GM18858 (cell line): Measurements from ENCODE around the gene RAVER2.
"Not testable (repeated sequence)": the region's sequence is repeated elsewhere in the genome, so short reads cannot be mapped to it uniquely, and the experiment has no call there.

Experiments
- ATAC-seq: cut with Tn5 transposase; IDR thresholded peaks from one replicate; pipeline ENCODE4 v1.9.1; 2021; ENCODE audit not compliant: unreplicated experiment

Gene RAVER2, protein sequence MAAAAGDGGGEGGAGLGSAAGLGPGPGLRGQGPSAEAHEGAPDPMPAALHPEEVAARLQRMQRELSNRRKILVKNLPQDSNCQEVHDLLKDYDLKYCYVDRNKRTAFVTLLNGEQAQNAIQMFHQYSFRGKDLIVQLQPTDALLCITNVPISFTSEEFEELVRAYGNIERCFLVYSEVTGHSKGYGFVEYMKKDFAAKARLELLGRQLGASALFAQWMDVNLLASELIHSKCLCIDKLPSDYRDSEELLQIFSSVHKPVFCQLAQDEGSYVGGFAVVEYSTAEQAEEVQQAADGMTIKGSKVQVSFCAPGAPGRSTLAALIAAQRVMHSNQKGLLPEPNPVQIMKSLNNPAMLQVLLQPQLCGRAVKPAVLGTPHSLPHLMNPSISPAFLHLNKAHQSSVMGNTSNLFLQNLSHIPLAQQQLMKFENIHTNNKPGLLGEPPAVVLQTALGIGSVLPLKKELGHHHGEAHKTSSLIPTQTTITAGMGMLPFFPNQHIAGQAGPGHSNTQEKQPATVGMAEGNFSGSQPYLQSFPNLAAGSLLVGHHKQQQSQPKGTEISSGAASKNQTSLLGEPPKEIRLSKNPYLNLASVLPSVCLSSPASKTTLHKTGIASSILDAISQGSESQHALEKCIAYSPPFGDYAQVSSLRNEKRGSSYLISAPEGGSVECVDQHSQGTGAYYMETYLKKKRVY

GRCh38 chr1:64744492-64745180 is at the start of gene RAVER2:
RAVER2 (plus strand) TSS chr1:64745075; CDS start chr1:64745173, 98 bp downstream.
- ATAC-seq, result peak; percentile 47

- no peak for ATAC-seq
These were observed 48.0 kb upstream of the RAVER2 start for GRCh38 chr1:64696879-64697278.

DNA sequence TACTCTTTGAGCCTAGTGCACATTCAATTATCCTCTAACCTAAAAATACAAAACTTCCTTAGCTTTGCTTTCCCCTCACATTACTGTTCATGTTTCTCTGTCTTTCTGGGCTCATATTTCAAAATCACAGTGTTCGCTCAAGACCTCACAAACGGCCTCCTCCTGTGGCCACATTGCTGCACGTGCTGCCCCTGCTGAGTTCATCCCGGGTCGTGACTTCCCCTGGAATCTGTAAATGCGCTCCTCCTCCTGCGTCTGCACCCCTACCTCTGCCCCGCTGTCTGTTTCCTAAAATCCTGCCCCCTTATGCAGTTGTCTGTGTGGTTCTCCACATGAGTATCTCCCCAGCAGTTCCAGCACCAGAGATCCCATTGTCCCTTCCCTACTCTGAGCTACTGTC is 45.5 kb upstream of the RAVER2 start:
- ATAC-seq, result no peak

- ATAC-seq, result no peak
These were observed 43.8 kb upstream of the RAVER2 start for GRCh38 chr1:64701071-64701470.

DNA sequence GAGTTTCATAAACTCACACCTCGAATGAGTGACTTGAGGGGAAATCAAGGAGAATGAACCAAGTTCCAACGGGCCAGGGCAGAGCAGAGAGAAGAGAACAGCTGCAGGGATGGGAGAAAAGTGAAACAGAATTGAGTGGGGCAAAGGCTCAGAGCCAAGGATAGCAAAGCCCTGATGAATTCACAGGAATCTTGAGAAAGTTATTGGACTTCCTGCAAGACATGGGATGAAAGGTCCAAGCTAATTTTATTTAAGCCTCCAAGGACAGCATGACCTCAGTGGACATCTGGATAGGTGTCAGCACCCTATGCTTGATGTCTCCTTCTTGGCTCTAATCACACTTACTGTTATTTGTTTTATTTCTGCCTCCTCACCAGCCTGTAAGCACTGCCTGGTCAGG is 43.0 kb upstream of the RAVER2 start:
- ATAC-seq, result no peak

DNA sequence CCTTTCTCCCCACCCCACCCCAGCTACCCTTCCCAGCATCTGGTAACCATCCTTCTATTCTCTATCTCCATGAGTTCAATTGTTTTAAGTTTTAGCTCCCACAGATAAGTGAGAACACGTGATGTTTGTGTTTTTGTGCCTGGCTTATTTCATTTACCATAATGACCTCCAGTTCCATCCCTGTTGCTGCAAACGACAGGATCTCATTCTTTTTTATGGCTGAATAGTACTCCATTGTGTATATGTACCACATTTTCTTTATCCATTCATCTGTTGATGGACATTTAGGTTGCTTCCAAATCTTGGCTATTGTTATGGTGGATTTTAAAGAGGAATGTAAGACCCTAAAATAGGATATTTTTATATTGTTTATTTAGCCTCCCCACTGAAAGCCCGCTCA is 42.2 kb upstream of the RAVER2 start:
- ATAC-seq, result not testable (repeated sequence)

DNA sequence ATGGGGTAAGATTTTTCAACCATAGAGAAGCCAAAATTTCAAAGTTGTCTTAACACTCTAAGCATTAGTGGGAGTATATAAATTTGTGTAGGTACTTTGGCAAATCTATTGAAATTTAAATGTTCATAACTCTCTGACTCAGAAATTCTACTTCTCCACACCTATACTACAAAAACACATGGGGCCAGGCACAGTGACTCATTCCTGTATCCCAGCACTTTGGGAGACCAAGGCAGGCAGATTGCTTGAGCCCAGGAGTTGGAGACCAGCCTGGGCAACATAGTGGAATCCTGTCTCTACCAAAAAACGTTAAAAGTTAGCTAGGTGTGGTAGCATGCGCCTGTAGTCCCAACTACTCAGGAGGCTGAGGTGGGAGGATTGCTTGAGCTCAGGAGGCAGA is 41.3 kb upstream of the RAVER2 start:
- ATAC-seq, result no peak

DNA sequence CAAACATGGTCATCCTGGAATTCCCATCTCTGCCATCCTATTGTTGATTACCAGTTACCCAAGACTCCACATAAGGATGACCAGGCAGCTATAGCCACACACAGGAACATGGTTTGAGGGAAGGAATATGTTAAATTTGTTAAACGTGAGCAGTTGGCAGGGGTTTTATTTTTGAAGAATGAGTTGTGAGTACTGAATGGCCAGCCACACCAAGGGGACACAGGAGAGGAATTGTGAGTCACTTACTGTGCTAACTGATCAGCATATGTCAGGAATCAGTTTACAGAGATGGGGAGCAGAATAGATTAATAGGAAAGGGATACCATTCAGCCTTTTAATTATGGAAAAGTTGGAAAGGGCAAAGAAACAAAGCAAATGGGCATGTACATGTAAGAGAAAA is 39.3 kb upstream of the RAVER2 start:
- no peak for ATAC-seq

DNA sequence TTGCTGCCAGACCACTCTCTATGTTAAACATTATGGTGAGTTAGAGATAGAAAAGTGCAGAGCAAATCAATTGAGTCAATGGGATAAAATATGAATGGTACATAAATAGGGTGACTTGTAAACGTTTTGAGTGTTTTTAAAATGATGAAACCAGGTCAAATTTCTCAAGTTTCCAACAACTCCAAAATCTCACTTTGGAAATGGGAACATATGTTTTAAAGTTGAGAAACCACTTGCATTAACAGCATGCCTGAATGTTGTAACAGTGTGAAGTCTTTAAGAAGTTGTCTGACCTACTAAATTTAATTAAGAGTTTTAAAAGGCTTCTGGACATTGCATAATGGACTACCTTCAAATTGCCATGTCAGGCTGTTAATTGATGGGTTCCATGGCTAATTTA is 33.6 kb upstream of the RAVER2 start:
- no peak for ATAC-seq

GRCh38 chr1:64712049-64712448 is 32.8 kb upstream of the RAVER2 start:
- no peak for ATAC-seq

- no peak for ATAC-seq
These were observed 29.7 kb upstream of the RAVER2 start for GRCh38 chr1:64715186-64715585.

DNA sequence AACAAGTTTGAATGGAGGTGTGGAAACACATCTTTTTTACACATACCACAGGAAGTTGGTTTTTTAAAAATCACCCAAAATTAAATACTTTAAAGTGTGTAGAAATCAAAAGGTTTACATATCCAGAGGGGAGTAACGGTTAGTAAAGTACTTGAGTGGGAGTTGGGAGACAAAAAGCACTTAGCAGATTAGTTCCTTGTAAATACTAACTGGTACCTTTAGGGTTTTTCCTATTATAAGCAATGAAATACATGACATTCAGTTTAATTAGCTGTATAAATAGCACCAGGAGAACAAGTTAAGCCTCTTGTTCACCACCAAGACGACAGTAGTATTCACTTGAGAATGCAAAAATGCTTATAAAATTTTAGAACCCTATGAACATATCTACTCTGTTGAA is 23.7 kb upstream of the RAVER2 start:
- ATAC-seq, result no peak

DNA sequence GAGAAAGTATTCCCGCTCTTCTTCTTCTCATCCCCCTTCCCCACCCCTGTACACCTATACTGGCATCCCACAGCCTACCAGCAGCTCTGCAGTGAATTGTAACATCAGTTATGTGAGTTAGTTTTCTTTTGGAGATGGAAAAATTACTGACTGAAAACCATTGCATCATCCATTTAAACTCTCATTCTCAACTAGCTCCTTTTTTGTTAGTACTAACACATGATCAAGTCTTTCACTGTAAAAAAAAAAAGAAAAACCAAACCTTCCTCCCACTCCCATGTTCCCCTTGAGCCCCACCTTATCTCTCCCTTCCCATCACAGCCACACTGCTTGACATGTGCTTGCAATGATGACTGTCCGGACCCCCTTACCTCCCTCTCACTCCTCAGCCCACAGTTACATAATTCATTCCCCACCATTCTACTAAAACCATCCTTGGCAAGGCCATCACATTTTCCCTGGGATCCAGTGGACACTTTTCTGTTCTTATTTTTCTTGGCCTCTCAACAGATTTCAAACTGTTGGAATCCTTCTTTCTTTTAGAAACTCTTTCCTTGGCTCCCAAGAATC is 23.2 kb upstream of the RAVER2 start:
- ATAC-seq, result no peak

DNA sequence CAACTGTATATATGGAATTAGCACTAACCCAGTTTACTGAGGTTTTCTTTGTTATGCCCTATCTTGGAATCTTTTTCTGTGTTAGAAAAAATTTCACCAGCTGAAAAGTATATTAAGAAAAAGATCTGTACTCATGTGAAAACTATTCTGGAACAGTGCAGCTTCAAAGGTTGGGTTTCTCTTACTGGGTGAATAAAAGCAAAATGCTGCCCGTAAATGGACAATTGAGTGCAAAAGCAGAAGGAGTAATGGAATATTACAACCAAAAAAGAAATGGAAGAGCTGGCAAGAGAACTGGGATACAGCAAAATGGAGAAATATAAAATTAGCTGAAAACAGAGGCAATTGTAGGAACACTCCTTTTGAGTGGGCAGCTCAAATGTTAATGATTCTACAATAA is 17.0 kb upstream of the RAVER2 start:
- ATAC-seq, result no peak

DNA sequence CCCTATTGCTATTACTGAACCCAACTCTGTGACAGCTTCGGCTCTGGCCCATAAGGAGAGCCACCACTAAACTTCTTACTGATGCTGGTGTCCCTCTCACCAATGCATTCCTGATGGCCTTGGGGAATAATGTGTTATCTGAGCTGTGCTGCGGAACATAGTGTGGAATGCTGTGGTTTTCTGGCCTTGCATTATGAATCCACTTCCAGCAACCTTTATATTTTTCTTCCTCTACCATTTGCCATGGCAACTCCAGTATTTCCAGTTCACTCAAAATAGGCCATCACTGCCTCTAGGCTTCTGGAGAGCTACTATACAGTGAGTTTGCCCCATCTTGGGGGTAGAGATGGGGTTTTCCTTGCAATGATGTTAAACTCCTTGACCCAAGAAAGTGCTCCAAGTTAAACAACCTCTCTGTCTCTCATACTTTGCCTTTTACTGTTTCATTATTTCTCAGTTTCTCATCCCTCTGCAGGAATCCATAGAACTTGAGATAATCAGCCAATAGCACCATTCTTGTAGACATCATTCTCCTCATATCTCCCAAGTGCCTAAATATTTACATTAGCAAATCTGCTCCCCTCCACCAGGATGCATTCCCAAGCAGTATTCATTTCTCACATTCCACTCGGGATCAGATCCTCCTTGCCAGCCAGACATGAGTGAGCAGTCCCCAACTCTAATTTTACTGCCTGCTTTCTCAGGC is 11.1 kb upstream of the RAVER2 start:
- ATAC-seq, result no peak

DNA sequence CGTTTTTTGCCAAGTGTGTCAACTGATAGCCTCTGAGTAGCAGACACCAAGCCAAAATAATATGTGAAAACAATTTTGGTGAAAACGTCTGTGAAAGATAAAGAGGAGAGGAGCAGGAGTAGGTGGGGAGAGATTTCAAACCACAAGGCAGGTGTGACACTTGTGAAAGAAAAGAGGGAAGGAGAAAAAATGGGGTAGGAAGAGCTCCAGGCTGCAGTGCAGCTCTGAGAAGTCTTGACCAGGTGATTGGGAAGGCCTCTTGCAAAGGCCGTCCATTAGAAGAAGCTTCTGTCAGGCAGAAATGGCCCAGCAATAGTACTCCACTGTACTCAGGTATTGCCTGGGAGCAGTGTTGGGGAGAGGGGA is 10.6 kb upstream of the RAVER2 start:
- ATAC-seq, result no peak

DNA sequence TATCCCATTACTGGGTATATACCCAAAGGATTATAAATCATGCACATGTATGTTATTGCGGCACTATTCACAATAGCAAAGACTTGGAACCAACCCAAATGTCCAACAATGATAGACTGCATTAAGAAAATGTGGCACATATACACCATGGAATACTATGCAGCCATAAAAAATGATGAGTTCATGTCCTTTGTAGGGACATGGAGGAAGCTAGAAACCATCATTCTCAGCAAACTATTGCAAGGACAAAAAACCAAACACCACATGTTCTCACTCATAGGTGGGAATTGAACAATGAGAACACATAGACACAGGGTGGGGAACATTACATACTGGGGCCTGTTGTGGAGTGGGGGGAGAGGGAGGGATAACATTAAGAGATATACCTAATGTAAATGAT is 4.2 kb upstream of the RAVER2 start:
- ATAC-seq, result not testable (repeated sequence)

DNA sequence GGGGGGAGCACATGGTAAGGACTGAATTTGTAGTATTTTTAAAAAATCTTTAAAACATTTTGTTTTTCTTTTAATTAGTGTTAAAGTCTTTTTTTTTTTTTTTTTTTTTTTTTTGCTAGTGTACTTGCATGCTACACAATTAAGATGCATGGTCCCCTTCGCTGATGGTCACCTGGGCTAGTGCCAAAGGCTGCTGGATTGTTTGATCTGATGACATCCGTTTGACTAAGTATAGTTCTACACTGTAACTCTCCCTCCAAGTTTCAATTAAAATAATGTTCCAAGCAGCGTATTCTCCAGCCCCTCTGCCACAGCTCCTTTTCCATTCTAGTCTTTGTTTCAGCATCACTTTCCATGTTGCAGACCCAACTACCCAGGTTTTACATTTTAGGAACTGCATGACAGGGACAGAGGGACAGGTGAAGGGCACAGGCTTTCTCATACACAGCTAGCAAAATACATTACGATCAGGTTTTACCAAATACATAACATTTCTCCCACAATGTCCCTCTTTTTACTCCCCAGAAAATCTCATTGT is 852 bp upstream of the RAVER2 start:
- ATAC-seq, result no peak

GRCh38 chr1:64745181-64745985 is 508 bp downstream of the RAVER2 start:
- ATAC-seq, result no peak
